Measurements from ENCODE around the gene MUC3A.
"Not testable (repeated sequence)": the region's sequence is repeated elsewhere in the genome, so short reads cannot be mapped to it uniquely, and the experiment has no call there.

Gene MUC3A

DNA sequence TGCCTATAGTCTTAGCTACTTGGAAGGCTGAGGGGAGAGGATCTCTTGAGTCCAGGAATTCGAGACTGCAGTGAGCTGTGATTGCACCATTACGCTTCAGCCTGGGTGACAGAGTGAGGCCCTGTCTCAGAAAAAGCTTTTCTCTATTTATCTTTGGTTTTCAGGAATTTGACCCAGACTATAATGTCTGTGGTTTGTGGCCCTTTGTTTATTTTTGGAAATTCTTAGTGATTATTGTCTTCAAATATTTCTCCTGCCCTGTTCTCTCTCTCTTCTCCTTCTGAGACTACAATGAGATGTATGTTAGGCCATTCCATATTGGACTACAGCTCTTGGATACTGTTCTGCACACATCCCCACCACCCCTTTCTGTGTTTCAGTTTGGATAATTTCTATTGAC lies 24.7 kb downstream of the MUC3A start:
- no peak for DNase-seq (ENCODE audit: low spot score)

DNA sequence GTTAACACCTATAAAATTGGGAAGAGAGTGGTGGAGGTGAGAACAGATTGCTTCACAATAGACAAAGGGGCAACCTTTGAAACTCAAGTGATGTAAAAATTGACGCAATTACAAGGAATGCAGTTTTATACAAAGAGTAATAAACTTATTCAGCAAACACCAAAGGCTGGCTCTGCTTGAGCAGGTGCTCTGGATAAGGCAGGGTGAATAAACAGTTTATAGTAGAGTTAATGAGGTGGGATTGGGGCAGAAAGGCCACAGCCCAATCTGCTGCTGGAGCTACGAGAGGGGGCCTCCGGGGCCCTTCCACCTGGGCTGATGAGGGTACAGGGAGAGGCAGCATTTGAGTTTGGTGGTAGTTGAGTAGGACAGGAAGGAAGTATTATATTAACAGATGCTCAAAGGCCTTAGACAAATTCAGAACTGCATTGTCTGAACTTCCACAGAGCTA lies 26.1 kb downstream of the MUC3A start:
- DNase-seq (ENCODE audit: low spot score), result no peak

DNA sequence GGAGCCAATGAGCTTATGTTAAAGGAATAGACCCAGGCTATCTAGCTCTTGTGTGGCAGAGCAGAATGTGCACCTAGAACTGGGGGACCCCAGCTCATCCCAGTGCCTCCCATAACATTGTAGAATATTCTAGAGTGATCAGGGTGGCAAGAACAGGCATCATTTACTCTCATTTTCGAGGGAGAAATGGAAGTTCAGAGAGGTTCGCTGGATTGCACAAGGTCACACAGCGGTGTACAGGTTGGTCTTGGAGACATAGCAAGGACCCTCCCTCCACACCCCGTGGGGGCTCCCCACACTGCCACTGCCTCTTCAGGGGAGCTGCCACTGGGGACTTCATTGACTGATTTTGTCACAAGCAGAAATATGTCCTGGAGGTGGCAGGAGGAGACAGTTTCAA lies 29.0 kb downstream of the MUC3A start:
- DNase-seq (ENCODE audit: low spot score), result no peak

DNA sequence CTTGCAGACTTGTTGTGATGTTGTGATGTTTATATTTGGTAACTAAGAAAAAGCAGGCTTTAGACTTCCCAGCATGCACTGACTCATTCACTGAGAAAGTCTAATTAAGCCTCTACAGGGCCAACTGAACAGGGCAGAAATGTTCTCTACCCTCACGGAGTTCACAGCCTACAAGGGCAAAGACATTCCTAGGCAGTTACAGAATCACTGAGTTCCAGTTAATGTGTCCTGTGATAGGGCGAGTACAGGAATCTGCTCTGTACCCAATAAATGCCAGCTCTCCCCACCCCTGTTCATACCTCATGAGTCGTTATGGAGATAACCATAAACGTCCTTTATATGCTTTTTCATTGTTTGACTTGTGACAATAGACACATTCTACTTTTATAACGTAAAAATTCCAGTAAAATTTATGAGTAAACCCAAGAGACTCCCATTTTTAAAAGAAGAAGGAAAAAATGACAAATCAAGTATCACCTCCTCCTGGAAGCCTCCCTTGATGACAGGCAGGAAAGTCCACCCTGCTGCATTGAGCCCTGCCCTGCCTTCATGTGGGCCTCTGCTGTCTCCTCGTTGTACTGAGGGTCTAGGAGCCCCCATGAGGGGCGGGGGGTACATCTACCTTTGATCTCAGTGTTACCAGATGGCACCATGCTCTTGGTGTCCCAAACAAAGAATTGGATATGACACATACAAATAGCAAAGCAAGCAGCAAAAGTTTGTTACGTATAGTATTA lies 34.3 kb downstream of the MUC3A start:
- DNase-seq (ENCODE audit: low spot score), result no peak

DNA sequence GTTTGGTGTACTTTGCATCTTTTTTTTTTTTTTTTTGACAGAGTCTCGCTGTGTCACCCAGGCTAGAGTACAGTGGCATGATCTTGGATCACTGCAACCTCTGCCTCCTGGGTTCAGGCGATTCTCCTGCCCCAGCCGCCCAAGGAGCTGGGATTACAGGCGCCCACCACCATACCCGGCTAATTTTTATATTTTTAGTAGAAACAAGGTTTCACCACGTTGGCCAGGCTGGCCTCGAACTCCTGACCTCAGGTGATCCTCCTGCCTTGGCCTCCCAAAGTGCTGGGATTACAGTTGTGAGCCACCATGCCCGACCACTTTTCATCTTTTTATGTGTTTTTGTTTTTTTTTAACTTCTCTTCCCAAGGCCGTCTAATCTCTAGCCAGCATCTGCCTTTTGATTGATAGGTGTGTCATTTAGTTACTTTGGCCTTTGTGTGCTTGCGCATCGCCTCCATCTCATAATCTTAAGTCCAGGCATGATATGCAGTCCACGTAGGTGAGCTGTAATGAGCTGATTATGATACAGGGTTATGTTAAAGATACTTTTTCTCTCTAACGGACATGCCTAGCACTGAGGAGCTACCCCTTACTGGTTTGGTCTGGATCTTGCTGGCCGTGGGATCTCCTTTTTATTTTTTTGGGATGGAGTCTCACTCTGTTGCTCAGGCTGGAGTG lies 35.0 kb downstream of the MUC3A start:
- not testable (repeated sequence) for DNase-seq (ENCODE audit: low spot score)

DNA sequence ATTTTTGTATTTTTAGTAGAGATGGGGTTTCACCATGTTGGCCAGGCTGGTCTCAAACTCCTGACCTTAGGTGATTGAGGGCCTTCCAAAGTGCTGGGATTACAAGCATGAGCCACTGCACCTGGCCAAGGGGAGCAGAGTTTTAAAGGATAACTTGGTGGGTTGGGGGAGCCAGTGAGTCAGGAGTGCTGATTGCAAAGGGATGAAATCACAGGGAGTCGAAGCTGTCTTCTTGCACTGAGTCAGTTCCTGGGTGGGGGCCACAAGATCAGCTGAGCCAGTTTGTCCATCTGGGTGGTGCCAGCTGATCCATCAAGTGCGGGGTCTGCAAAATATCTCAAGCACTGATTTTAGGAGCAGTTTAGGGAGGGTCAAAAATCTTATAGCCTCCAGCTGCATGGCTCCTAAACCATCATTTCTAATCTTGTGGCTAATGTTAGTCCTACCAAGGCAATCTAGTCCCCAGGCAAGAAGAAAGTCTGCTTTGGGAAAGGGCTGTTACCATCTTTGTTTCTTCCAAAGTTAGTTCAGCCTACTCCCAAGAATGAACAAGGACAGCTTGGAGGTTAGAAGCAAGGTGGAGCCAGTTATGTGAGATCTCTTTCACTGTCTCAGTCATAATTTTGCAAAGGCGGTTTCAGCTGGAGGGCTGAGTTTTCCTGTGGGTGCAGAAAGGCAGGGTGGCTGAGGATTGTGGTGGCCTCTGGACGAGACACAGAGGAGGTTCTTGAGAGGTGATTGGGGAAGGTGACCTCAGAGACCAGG lies 35.9 kb downstream of the MUC3A start:
- DNase-seq (ENCODE audit: low spot score), result not testable (repeated sequence)

DNA sequence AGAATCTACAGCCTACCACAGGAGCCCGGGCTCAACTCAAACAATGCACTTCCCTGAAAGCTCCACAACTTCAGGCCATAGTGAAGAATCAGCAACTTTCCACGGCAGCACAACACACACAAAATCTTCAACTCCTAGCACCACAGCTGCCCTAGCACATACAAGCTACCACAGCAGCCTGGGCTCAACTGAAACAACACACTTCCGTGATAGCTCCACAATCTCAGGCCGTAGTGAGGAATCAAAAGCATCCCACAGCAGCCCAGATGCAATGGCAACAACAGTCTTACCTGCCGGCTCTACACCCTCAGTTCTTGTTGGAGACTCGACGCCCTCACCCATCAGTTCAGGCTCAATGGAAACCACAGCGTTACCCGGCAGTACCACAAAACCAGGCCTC lies 42.3 kb downstream of the MUC3A start:
- DNase-seq (ENCODE audit: low spot score), result no peak

DNA sequence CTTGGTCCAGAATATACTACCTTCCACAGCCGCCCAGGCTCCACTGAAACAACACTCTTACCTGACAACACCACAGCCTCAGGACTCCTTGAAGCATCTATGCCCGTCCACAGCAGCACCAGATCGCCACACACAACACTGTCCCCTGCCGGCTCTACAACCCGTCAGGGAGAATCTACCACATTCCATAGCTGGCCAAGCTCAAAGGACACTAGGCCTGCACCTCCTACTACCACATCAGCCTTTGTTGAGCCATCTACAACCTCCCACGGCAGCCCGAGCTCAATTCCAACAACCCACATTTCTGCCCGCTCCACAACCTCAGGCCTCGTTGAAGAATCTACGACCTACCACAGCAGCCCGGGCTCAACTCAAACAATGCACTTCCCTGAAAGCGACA lies 42.9 kb downstream of the MUC3A start:
- DNase-seq (ENCODE audit: low spot score), result not testable (repeated sequence)

DNA sequence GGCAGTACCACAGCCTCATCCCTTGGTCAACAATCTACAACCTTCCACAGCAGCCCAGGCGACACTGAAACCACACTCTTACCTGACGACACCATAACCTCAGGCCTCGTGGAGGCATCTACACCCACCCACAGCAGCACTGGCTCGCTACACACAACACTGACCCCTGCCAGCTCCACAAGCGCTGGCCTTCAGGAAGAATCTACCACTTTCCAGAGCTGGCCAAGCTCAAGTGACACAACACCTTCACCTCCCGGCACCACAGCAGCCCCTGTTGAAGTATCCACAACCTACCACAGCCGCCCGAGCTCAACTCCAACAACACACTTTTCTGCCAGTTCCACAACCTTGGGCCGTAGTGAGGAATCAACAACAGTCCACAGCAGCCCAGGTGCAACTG lies 45.3 kb downstream of the MUC3A start:
- not testable (repeated sequence) for DNase-seq (ENCODE audit: low spot score)

DNA sequence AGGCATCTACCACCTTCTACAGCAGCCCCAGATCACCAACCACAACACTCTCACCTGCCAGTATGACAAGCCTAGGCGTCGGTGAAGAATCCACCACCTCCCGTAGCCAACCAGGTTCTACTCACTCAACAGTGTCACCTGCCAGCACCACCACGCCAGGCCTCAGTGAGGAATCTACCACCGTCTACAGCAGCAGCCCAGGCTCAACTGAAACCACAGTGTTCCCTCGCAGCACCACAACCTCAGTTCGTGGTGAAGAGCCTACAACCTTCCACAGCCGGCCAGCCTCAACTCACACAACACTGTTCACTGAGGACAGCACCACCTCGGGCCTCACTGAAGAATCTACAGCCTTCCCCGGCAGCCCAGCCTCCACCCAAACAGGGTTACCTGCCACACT lies 49.2 kb downstream of the MUC3A start:
- not testable (repeated sequence) for DNase-seq (ENCODE audit: low spot score)

DNA sequence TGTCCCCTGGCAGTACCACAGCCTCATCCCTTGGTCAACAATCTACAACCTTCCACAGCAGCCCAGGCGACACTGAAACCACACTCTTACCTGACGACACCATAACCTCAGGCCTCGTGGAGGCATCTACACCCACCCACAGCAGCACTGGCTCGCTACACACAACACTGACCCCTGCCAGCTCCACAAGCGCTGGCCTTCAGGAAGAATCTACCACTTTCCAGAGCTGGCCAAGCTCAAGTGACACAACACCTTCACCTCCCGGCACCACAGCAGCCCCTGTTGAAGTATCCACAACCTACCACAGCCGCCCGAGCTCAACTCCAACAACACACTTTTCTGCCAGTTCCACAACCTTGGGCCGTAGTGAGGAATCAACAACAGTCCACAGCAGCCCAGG lies 50.0 kb downstream of the MUC3A start:
- not testable (repeated sequence) for DNase-seq (ENCODE audit: low spot score)

DNA sequence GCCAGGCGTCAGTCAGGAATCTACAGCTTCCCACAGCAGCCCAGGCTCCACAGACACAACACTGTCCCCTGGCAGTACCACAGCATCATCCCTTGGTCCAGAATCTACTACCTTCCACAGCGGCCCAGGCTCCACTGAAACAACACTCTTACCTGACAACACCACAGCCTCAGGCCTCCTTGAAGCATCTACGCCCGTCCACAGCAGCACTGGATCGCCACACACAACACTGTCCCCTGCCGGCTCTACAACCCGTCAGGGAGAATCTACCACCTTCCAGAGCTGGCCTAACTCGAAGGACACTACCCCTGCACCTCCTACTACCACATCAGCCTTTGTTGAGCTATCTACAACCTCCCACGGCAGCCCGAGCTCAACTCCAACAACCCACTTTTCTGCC lies 50.7 kb downstream of the MUC3A start:
- DNase-seq (ENCODE audit: low spot score), result not testable (repeated sequence)

DNA sequence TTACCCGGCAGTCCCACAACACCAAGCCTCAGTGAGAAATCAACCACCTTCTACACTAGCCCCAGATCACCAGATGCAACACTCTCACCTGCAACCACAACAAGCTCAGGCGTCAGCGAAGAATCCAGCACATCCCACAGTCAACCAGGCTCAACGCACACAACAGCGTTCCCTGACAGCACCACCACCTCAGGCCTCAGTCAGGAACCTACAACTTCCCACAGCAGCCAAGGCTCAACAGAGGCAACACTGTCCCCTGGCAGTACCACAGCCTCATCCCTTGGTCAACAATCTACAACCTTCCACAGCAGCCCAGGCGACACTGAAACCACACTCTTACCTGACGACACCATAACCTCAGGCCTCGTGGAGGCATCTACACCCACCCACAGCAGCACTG lies 53.0 kb downstream of the MUC3A start:
- DNase-seq (ENCODE audit: low spot score), result not testable (repeated sequence)

DNA sequence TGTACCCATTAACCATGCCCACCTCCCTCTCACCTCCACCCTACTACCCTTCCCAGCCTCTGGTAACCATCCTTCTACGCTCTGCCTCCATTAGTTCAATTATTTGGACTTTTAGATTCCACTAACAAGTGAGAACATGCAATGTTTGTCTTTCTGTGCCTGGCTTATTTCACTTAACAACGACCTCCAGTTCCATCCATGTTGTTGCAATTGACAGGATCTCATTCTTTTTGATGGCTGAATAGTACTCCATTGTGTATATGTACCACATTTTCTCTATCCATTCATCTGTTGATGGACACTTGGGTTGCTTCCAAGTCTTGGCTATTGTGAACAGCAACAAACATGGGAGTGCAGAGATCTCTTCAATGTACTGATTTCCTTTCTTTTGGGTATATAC lies 58.0 kb downstream of the MUC3A start:
- DNase-seq (ENCODE audit: low spot score), result not testable (repeated sequence)

DNA sequence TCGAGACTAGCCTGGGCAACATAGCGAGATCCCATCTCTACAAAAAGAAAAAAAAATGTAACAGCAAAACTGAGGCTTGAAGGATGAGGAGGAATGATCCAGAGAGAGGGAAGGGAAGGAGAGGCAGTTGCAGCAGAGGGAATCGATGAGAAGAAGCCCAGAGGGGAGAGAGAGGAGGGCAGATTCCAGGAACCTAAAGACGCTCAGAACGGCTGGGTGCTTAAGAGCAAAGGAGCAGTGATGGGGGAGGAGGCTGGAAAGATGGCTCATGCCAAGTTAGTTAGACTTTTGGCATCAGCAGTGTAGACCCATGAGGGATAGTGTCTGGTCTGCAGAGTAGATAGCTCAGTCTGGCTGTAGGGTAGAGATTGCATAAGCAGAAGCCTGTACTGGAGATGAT lies 60.3 kb downstream of the MUC3A start:
- no peak for DNase-seq (ENCODE audit: low spot score)

DNA sequence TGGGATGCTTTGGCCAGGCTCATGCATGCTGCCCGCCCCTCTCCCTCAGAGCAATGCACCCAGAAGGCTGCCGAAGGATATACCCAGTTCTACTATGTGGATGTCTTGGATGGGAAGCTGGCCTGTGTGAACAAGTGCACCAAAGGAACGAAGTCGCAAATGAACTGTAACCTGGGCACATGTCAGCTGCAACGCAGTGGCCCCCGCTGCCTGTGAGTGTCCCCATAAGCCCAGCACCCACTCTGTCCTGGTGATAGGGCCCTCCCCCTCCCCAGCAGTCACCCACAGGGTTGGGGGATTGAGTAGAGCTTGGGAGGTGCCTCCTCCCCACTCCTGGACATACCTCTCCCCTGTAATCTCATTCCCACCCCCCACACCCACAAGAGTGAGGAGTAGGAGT lies 63.6 kb downstream of the MUC3A start:
- no peak for DNase-seq (ENCODE audit: low spot score)

DNA sequence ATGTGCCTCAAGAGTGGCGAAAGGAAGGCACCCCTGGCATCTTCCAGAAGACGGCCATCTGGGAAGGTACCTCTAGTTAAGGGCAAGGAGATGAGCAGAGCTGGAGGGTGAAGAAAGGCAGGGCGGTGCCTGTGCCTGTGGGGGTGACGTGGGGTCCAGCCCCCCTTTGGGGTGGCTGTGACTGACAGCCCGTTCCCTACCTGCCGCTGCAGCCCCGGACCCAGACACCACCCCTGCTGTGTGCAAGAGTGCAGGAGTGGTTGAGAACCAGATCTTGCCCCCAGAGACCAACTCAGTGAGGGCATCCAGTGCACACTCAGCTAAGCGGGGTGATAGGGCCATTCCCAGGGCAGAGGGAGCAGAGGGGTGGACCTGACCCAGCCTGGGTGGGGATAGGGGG lies 66.3 kb downstream of the MUC3A start:
- no peak for DNase-seq (ENCODE audit: low spot score)

DNA sequence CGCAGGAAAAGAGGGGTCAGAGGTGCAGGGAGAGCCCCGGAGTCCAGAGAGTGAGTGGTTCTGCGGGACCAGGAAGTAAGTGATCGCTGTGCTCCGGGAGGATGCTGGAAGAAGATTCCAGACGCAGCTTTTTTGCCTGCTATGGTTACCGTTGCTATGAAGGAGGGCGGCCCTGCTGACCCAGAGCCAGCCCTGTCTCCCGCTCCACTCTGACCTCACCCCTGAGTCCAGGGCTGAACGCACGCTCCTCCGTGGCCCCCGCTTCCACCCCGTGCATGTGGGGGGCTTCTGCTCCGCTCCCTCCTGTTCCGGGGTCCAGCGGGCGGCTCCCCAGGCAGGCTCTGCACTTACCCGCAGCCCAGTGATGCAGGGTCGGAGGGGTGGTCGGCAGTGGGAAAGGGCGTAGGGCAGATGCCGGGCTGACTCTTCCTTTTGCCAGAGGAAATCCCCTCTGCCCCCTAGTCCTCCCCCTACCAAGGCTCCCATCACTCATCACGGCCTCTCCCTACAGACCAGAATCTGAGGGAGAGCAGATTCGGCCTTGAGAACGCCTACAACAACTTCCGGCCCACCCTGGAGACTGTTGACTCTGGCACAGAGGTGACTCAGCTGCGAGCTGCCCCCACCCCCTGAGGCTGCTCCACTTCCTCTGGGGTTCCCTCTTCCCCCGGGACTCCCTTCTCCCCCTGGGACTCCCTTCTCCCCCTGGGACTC lies 67.9 kb downstream of the MUC3A start:
- no peak for DNase-seq (ENCODE audit: low spot score)
